DND-41 (cell line): ENCODE results near the gene TIMMDC1.

Source experiments
- EZH2 ChIP-seq: IDR thresholded peaks from 3 replicates; pipeline ENCODE4 v1.6.1; 2012; ENCODE audit warnings: borderline replicate concordance, low read depth, mild to moderate bottlenecking, moderate library complexity, low read length, inconsistent platforms; ENCODE audit not compliant: severe bottlenecking
- TF ChIP-seq, protein P1 (sequence below): IDR thresholded peaks from 2 replicates; pipeline ENCODE4 v1.5.1; 2012; ENCODE audit warnings: borderline replicate concordance, low read length, moderate library complexity, mild to moderate bottlenecking; ENCODE audit not compliant: poor library complexity, severe bottlenecking; ENCODE audit errors: extremely low read depth

DNA sequence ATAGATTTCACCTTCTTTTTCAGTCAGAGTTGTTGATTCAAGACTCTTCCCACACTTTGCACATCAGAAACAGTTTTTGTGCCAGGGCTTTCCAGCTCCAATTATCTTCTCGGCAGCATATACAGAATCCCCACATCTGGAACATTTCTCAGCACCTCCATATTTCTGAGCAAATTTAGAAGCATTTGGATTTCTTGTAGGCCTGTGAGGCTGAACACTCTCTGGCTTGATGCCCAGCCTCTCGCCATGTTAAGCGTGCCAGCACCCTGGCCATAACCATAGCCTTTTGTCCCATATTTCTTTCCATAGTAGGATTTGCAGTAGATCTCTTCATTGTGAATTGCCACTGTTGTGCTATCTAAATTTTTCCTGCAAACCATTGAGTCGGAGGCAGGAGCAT, 32.8 kb downstream of the TIMMDC1 start:
- TF ChIP-seq, protein P1, sequence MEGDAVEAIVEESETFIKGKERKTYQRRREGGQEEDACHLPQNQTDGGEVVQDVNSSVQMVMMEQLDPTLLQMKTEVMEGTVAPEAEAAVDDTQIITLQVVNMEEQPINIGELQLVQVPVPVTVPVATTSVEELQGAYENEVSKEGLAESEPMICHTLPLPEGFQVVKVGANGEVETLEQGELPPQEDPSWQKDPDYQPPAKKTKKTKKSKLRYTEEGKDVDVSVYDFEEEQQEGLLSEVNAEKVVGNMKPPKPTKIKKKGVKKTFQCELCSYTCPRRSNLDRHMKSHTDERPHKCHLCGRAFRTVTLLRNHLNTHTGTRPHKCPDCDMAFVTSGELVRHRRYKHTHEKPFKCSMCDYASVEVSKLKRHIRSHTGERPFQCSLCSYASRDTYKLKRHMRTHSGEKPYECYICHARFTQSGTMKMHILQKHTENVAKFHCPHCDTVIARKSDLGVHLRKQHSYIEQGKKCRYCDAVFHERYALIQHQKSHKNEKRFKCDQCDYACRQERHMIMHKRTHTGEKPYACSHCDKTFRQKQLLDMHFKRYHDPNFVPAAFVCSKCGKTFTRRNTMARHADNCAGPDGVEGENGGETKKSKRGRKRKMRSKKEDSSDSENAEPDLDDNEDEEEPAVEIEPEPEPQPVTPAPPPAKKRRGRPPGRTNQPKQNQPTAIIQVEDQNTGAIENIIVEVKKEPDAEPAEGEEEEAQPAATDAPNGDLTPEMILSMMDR, result no peak
- no peak for TF ChIP-seq EZH2
